Adrenal gland (tissue), 5 donors: Measurements from ENCODE around the gene PZP.

Experiments
- CTCF ChIP-seq, 6 experiments: fragments of 450-650 bp in 4 of 6; fragments of 200-600 bp in 2 of 6; sonication (generic) in 1 of 6; IDR thresholded peaks; 1 replicate in 5 of 6; 2 replicates in 1 of 6; pipeline versions ENCODE4 v1.5.1 to v1.8.0; 2016 to 2021; ENCODE audit warnings: antibody characterized with exemption in 6 of 6, mild to moderate bottlenecking in 2 of 6, moderate library complexity in 1 of 6
- POLR2A ChIP-seq, 2 donors: fragments of 450-650 bp; IDR thresholded peaks; one replicate each; pipeline ENCODE4 v1.6.1; 2017; ENCODE audit warnings: antibody characterized with exemption in 2 of 2, mild to moderate bottlenecking in 2 of 2, moderate library complexity in 1 of 2
- donor health status: DM: no; HTN: no; CAD: no.

DNA sequence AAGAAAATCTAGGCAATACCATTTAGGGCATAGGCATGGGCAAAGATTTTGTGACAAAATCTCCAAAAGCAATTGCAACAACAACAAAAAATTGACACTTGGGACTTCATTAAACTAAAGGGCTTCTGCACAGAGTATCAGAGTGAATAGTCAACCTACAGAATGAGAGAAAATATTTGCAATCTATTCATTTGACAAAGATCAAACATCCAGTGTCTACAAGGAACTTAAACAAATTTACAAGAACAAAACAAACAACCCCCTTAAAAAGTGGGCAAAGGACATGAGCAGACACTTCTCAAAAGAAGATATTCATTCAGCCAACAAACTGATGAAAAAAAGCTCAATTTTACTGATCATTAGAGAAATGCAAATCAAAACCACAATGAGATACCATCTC is 44.1 kb upstream of the PZP start:
- TF ChIP-seq CTCF (IDR thresholded peaks at IDR 0.05) (no peak), POLR2A (IDR thresholded peaks at IDR 0.05) (no peak)
